Stimulated activated CD8-positive, alpha-beta memory T cell treated with anti-CD3 and anti-CD28 coated beads, Interleukin-15, amount 100 ng/mL, for 24 hours (primary cell): ENCODE measurements around the gene LRBA.
"Not testable (repeated sequence)": the region's sequence is repeated elsewhere in the genome, so short reads cannot be mapped to it uniquely, and the experiment has no call there.

Source experiments
- DNase-seq: peaks from one replicate; pipeline ENCODE4 v3.0.0-alpha.2; 2020; ENCODE audit warnings: low read depth

Gene LRBA

DNA sequence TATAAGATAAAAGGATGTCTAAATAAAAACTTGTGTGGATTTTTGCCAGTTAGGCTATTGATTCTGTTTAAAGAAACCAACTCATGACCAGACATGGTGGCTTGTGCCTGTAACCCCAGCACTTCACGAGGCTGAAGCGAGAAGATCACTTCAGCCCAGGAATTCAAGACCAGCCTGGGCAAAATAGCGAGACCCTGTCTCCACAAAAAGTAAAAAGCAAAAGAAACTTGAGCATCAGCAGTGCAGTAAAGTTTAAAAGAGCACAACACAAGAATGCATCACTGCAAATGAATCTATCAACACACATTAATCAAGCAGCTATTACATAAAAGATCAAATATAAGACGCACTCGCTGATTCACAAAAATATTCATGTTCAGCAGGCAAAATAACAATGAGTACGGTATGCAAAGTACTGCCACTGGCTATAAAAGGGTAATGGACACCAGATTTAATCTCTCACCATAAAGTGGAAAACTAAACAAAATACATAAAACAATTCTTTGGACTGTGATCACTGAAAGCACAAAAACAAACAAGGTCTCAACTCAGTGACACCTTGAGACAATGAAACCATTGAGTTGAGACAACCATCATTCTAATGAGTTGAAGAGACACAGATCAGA lies 41.3 kb downstream of the LRBA start:
- no peak for DNase-seq

- no peak for DNase-seq
These were observed 42.5 kb downstream of the LRBA start for GRCh38 chr4:150972592-150972991.

GRCh38 chr4:150971901-150972300 lies 43.2 kb downstream of the LRBA start:
- DNase-seq, result no peak

- DNase-seq, result no peak
These were observed 44.4 kb downstream of the LRBA start for GRCh38 chr4:150970685-150971151.

- no peak for DNase-seq
These were observed 50.3 kb downstream of the LRBA start for GRCh38 chr4:150964754-150965153.

GRCh38 chr4:150963602-150964345 lies 51.3 kb downstream of the LRBA start:
- DNase-seq, result not testable (repeated sequence)

DNA sequence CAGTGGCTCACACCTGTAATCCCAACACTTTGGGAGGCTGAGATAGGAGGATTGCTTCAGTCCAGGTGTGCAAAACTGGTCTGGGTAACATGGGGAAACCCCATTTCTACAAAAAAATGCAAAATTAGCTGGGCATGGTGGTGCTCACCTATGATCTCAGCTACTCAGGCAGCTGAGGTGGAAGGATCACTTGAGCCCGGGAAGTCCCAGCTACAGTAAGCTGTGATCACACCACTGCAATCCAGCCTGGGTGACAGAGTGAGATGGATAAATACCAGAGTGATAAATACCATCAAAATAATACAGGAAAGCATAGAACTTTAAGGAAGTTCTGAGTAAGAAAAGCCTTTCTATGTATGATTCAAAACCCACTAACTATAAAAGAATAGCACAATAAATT lies 52.8 kb downstream of the LRBA start:
- DNase-seq, result no peak

DNA sequence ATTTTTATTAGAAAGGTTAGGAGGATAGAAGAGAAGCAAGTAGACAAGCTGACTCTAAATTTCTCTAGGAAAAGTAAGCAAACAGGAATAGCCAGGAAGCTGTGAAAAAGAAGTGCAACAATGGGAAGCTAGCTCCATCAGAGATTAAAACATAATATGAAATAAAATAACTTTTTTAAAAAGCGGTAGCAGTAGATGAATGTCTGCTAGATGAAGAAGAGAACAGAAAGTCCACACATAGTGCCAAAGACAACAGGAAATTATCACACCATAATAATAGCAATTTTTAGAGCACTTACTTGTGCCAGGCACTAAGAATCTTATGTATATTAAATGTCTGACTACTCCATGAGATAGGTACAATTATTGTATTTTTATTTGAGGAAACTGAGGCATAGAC lies 53.5 kb downstream of the LRBA start:
- no peak for DNase-seq

DNA sequence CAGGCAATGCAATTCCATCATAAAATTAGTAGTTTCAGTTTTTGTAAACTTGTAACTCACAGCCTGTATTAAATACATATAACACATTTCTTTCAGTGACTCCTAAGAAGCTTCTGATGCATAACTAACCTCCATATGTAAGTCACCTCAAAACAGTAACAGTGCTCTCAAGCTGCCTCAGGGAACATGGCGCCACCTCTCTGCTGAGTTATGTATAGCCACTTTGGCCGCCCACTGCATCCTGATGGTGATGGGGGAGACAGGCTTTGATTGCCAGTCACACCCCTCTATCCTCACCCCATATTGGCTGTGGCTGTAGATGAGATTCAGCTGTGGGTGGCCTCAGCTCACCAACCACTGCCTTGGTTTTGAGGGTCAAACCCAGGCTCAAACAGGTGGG lies 54.3 kb downstream of the LRBA start:
- DNase-seq, result peak; percentile 26

- no peak for DNase-seq
These were observed 55.0 kb downstream of the LRBA start for GRCh38 chr4:150960079-150960478.

GRCh38 chr4:150957981-150958380 lies 57.1 kb downstream of the LRBA start:
- DNase-seq, result not testable (repeated sequence)

DNA sequence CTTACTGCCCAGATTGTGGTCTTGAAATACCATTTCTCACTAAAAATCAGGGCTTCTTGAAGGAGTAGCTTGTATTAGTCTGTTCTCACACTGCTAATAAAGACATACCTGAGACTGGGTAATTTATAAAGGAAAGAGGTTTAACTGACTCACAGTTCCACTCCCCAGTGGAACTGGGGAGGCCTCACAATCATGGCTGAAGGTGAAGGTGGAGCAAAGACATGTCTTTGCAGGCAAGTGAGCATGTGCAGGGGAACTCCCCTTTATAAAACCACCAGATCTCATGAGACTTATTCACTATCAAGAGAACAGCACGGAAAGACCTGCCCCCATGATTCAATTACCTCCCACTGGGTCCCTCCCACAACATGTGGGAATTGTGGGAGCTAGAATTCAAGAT lies 58.0 kb downstream of the LRBA start:
- DNase-seq, result not testable (repeated sequence)

GRCh38 chr4:150953916-150954315 lies 61.2 kb downstream of the LRBA start:
- not testable (repeated sequence) for DNase-seq

GRCh38 chr4:150952167-150952845 lies 62.8 kb downstream of the LRBA start:
- no peak for DNase-seq

DNA sequence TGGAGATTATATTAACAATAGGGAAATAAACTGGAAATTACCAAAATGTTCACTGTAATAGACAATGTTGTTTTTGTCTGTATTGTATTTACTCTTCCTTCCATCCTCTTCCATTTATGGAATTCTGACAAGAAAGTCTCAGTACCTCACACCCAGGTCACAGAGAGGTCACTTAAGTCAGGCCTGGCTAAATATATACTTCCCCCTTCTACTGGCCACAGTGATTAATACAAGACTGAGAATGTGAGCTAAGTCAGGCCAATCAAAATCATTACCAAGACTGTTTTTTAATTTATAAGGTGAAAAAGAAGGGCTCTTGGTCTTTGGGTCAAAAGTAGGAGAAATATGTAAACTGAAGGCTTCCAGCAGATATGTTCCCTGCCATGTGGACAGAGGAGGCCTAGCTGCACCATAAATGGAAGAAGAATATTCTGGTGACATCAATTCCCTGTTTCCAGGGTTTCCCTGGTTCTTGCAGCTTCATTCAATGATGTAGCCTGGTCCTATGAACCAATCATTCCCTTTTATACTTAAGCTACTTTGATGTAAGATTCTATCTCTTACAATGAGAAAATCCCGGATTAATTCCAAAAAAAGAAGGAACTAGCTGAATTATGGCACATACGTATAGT lies 64.3 kb downstream of the LRBA start:
- no peak for DNase-seq

DNA sequence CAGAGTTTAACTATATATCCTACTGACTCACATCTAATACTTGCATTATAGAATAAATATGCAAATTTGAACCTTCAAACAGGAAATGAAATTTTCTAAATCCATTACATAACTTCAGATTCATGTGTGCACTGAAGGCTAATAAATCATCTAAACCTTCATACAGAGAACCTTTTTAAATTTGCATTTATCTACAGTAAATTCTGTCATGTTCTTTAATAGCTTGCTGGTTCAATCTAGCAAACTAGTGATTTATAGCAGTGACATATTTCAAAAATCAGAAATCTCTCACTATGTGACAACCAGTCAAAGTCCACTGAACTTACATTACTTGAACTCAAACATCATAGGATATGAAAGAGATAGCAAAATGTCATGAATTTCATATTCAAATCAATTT lies 65.1 kb downstream of the LRBA start:
- DNase-seq, result no peak

GRCh38 chr4:150949342-150949741 lies 65.7 kb downstream of the LRBA start:
- no peak for DNase-seq

- no peak for DNase-seq
These were observed 66.4 kb downstream of the LRBA start for GRCh38 chr4:150948710-150949109.

DNA sequence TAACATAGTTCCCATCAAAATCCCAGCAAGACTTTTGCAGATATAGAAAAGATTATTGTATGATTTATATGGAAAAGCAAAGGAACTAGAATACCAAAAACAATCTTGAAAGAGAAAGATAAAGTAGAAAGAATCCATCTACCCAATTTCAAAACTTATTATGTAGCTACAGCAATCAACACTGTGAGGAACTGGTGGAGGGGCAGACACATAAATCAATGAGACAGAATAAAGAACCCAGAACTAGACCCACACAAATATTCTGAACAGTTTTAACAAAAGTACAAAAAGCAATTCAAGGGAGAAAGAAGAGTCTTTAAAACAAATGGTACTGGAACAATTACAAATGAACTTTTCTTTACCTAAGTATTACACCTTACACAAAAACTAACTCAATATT lies 67.0 kb downstream of the LRBA start:
- no peak for DNase-seq

DNA sequence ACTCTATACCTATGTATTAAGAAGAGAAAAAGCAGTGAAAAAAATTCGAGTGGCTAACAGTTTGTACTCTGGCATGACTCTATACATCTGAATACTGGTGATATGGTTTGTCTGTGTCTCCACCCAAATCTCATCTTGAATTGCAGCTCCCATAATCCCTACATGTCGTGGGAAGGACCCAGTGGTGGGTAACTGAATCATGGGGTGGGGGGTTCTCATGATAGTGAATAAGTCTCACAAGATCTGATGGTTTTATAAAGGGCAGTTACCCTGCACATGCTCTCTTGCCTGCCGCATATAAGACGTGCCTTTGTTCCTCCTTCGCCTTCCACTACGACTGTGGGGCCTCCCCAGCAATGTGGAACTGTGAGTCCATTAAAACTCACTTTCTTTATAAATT lies 70.4 kb downstream of the LRBA start:
- DNase-seq, result no peak

GRCh38 chr4:150943818-150944217 lies 71.3 kb downstream of the LRBA start:
- no peak for DNase-seq

DNA sequence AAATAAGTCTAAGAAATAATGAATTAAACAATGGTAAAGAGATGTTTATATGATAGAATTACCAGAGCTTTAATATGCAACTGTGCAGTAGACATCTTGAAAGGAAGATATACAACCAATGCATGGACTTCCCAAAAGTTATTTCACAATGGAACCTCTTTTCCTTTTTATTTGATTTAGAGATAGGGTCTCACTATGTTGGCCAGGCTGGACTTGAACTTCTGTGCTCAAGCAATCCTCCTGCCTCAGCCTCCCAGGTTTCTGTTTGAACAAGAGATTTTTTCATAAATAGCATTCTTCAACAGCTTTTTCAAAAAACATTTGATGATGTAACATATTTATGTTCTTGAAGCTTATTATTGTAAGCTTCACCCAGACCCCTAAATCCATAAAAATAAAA lies 72.0 kb downstream of the LRBA start:
- DNase-seq, result no peak

DNA sequence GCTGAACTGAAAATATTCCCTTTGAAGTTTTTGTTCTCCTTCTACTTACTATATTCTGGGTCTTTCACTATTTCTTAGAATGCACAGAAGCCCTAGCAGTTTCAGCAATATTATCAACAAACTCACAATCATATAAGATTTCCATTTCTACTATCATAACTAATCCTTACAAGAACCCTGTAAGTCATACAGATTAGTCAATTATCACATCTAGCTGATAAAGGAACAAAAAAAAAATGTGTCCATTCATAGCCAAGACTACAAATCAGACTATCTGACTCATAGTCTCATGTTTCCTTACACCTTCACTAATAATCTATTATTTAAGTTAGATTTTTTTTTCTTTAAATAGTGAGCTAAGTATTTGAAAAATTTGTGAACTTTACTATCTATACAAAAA lies 72.5 kb downstream of the LRBA start:
- DNase-seq, result no peak
